Testis (tissue), 2 donors: Measurements from ENCODE around the gene KCNQ1OT1.

Source experiments
- CTCF ChIP-seq, 3 experiments: fragments of 450-650 bp in 2 of 3; fragments of 200-600 bp in 1 of 3; sonication (generic) in 1 of 3; IDR thresholded peaks; one replicate each; pipeline ENCODE4 v1.5.1; 2016 to 2019; ENCODE audit warnings: antibody characterized with exemption in 3 of 3, mild to moderate bottlenecking in 2 of 3, moderate library complexity in 1 of 3
- POLR2A ChIP-seq: fragments of 450-650 bp; IDR thresholded peaks from one replicate; pipeline ENCODE4 v1.6.1; 2017; ENCODE audit warnings: antibody characterized with exemption, mild to moderate bottlenecking, moderate library complexity

GRCh38 chr11:2748061-2748813 is 48.4 kb upstream of the KCNQ1OT1 start:
- TF ChIP-seq CTCF (IDR thresholded peaks at IDR 0.05): no peak
- no peak for TF ChIP-seq POLR2A
